Smooth muscle cell of the pulmonary artery (primary cell): ENCODE results near the gene WWC1. TPM values are rescaled to one million over a fixed set of nuclear protein-coding genes. Genes with fewer than 3 reads are reported as not detected.

ENCODE experiments used
- total RNA-seq: library from RNA; depleted of rRNA; stranded (reverse); fragments of >200 nt; gene quantifications from 2 replicates; pipeline ENCODE4 v1.2.3, GENCODE V29; 2014

Gene WWC1
- total RNA-seq = 0.99 and 5.0 TPM in 2 replicates

GRCh38 chr5:168291342-168291963 is at the start of gene WWC1:
WWC1 (plus strand) TSS chr5:168291645; CDS start chr5:168292153, 508 bp downstream.

GRCh38 chr5:168486136-168486879 is 194.9 kb downstream of the WWC1 start, which contains the start of gene RARS1:
RARS1 (plus strand) TSS chr5:168486471; CDS start chr5:168486499, 28 bp downstream.

Other genes starting within 250 kb of the WWC1 start
- 97.9 and 129 TPM in 2 replicates for gene RARS1, start 194.8 kb downstream of the WWC1 start, total RNA-seq
- gene FBLL1, start 237.7 kb downstream of the WWC1 start, total RNA-seq = 0.66 and 1.7 TPM in 2 replicates